Vagina (tissue), 2 donors: Measurements from ENCODE around the gene F10.

Experiments
- CTCF ChIP-seq, 3 experiments: fragments of 450-650 bp in 2 of 3; fragments of 200-600 bp in 1 of 3; sonication (generic) in 1 of 3; IDR thresholded peaks; one replicate each; pipeline ENCODE4 v1.5.1; 2017 to 2019; ENCODE audit warnings: antibody characterized with exemption in 3 of 3, mild to moderate bottlenecking in 2 of 3, moderate library complexity in 2 of 3
- POLR2A ChIP-seq, 2 donors: fragments of 450-650 bp; IDR thresholded peaks; one replicate each; pipeline ENCODE4 v1.6.1; 2017; ENCODE audit warnings: antibody characterized with exemption in 2 of 2, mild to moderate bottlenecking in 2 of 2, moderate library complexity in 2 of 2

- TF ChIP-seq CTCF (IDR thresholded peaks at IDR 0.05) (no peak), POLR2A (IDR thresholded peaks at IDR 0.05) (peak in 1 of 2 donors; percentile 58)
Measured at GRCh38 chr13:113153810-113154748, 31.5 kb downstream of the F10 start.
